Endothelial cell of umbilical vein (primary cell): ENCODE measurements around the gene FOXN1. TPM values are rescaled to one million over a fixed set of nuclear protein-coding genes. Genes with fewer than 3 reads are reported as not detected.

Experiments used
- BruUV-seq: library from RNA; stranded (reverse); fragments of 400-500 nt; replicated peaks from 2 replicates; lab custom pipeline; 2021; lab: Mats Ljungman, UMichigan
- CTCF ChIA-PET: fragments of 300-600, 350-600 bp; sonication (Branson Sonifier 250); formaldehyde crosslinking; loops from one replicate; lab custom pipeline; 2021; ENCODE audit warnings: antibody characterized with exemption, inconsistent platforms; lab: Charles Lee
- POLR2A ChIA-PET: fragments of 300-600, 350-600 bp; sonication (Branson Sonifier 250); formaldehyde crosslinking; loops from one replicate; lab custom pipeline; 2021; ENCODE audit warnings: antibody characterized with exemption, inconsistent platforms; lab: Charles Lee
- DNase-seq: peaks from one replicate; pipeline ENCODE4 v3.0.0-alpha.2; 2011; ENCODE audit warnings: low read depth, low spot score
- FAIRE-seq: peaks from 2 replicates; lab custom pipeline; 2011; peaks lifted over from hg19 to GRCh38; lab: Jason Lieb, UNC
- H2AFZ ChIP-seq: 2 replicates; pipeline ENCODE4 v1.6.0; 2012; ENCODE audit warnings: low read depth, low read length, control low read depth, inconsistent platforms
- H3K27ac ChIP-seq: 2 replicates; pipeline ENCODE4 v1.5.1; 2011; ENCODE audit warnings: low read depth, mild to moderate bottlenecking, control low read depth, low read length, moderate library complexity; ENCODE audit not compliant: insufficient read depth
- H3K27me3 ChIP-seq, 2 experiments: 2 replicates each; pipeline versions ENCODE4 v1.6.0 to v1.6.1; 2011; ENCODE audit warnings: low read length in 2 of 2, mixed read lengths in 1 of 2; ENCODE audit not compliant: control insufficient read depth in 2 of 2, insufficient read depth in 2 of 2
- H3K36me3 ChIP-seq, 2 experiments: 2 replicates in 1 of 2; 3 replicates in 1 of 2; pipeline ENCODE4 v1.5.1; 2011; ENCODE audit warnings: low read length in 2 of 2, mild to moderate bottlenecking in 1 of 2, moderate library complexity in 1 of 2; ENCODE audit not compliant: control insufficient read depth in 2 of 2, insufficient read depth in 2 of 2; ENCODE audit errors: extremely low read depth in 1 of 2
- H3K4me1 ChIP-seq: 3 replicates; pipeline ENCODE4 v1.5.1; 2011; ENCODE audit warnings: mild to moderate bottlenecking, low read length; ENCODE audit not compliant: control insufficient read depth, insufficient read depth; ENCODE audit errors: extremely low read depth
- H3K4me2 ChIP-seq: 2 replicates; pipeline ENCODE4 v1.6.1; 2011; ENCODE audit warnings: low read length, control low read depth, mixed read lengths; ENCODE audit not compliant: insufficient read depth
- H3K4me3 ChIP-seq, 3 experiments: fragments of 200-600 bp in 1 of 3; sonication (generic), shearing (Covaris generic) in 1 of 3; replicated peaks in 1 of 3; 2 replicates each; pipeline ENCODE4 v1.5.1; 2011 to 2016; ENCODE audit warnings: control low read depth in 3 of 3, low read length in 3 of 3, mild to moderate bottlenecking in 2 of 3, inconsistent platforms in 1 of 3, low read depth in 1 of 3, moderate library complexity in 1 of 3; ENCODE audit not compliant: insufficient read depth in 1 of 3
- H3K79me2 ChIP-seq: 2 replicates; pipeline ENCODE4 v1.6.0; 2012; ENCODE audit warnings: low read length, inconsistent platforms; ENCODE audit not compliant: control insufficient read depth, insufficient read depth
- H3K9ac ChIP-seq: replicated peaks from 2 replicates; pipeline ENCODE3; 2011; ENCODE audit warnings: low read length, control low read depth; ENCODE audit not compliant: insufficient read depth; ENCODE audit errors: extremely low read depth
- H3K9me1 ChIP-seq: replicated peaks from 3 replicates; pipeline ENCODE4 v1.6.0; 2011; ENCODE audit warnings: mild to moderate bottlenecking, low read length; ENCODE audit not compliant: control insufficient read depth, insufficient read depth; ENCODE audit errors: extremely low read depth
- H3K9me3 ChIP-seq: replicated peaks from 2 replicates; pipeline ENCODE4 v1.5.1; 2012; ENCODE audit warnings: low read length, inconsistent platforms; ENCODE audit not compliant: control insufficient read depth, insufficient read depth
- H4K20me1 ChIP-seq: replicated peaks from 2 replicates; pipeline ENCODE3; 2011; ENCODE audit warnings: mild to moderate bottlenecking, low read length; ENCODE audit not compliant: control insufficient read depth, insufficient read depth; ENCODE audit errors: extremely low read depth
- EZH2 ChIP-seq: IDR thresholded peaks from 2 replicates; pipeline ENCODE4 v1.6.1; 2012; ENCODE audit warnings: borderline replicate concordance, low read depth, mild to moderate bottlenecking, moderate library complexity, low read length, inconsistent platforms; ENCODE audit not compliant: severe bottlenecking
- FOS ChIP-seq: IDR thresholded peaks from 2 replicates; pipeline ENCODE4 v1.6.1; 2011; ENCODE audit warnings: mild to moderate bottlenecking, low read length, moderate library complexity, borderline replicate concordance; ENCODE audit not compliant: insufficient read depth
- GATA2 ChIP-seq: IDR thresholded peaks from 2 replicates; pipeline ENCODE4 v1.7.0; 2011; ENCODE audit warnings: low read depth, mild to moderate bottlenecking, moderate library complexity, mixed read lengths, low read length; ENCODE audit not compliant: insufficient read length, insufficient read depth
- JUN ChIP-seq: IDR thresholded peaks from 2 replicates; pipeline ENCODE4 v1.6.1; 2011; ENCODE audit warnings: borderline replicate concordance, low read depth; ENCODE audit not compliant: insufficient read length, insufficient read depth
- MYC ChIP-seq: IDR thresholded peaks from one replicate; pipeline ENCODE4 v1.6.1; 2011; ENCODE audit warnings: mild to moderate bottlenecking, low read depth, low read length
- POLR2A ChIP-seq: IDR thresholded peaks from 2 replicates; pipeline ENCODE4 v1.6.1; 2012; ENCODE audit warnings: low read depth, mild to moderate bottlenecking, control low read depth, low read length
- POLR2AphosphoS5 ChIP-seq: IDR thresholded peaks from 2 replicates; pipeline ENCODE4 v1.6.1; 2012; ENCODE audit warnings: low read depth, mild to moderate bottlenecking, control low read depth, low read length, moderate library complexity; ENCODE audit not compliant: insufficient read depth
- dilution Hi-C: fragments of 300-500 bp; cut with MboI; formaldehyde crosslinking; loops from one replicate; pipeline ENCODE4 v1.15.0; 2019; ENCODE audit warnings: low sequenced_read_pairs; ENCODE audit not compliant: extremely low pct_ligation_motif_present
- intact Hi-C: fragments of 100-400 bp; cut with micrococcal nuclease; formaldehyde crosslinking; loops from one replicate; pipeline ENCODE4 v1.10.0; 2022
- polyA plus RNA-seq, 4 experiments: library from polyadenylated mRNA; depleted of rRNA in 3 of 4; stranded (reverse) in 3 of 4; unstranded in 1 of 4; fragments of >200 nt; gene quantifications; 2 replicates each; pipeline versions ENCODE4 v1.2.1 to v1.2.3, GENCODE V29; 2011 to 2012; ENCODE audit warnings: missing spikeins in 1 of 4
- total RNA-seq: library from RNA; stranded (reverse); gene quantifications from 2 replicates; pipeline ENCODE4 v1.2.3, GENCODE V29; 2021
- TF ChIP-seq, protein P1 (sequence below), 2 donors: IDR thresholded peaks; 1 replicate in 1 of 2; 2 replicates in 1 of 2; pipeline ENCODE4 v1.5.1; 2011; ENCODE audit warnings: low read length in 2 of 2, mild to moderate bottlenecking in 2 of 2, moderate library complexity in 2 of 2, control low read depth in 1 of 2, inconsistent platforms in 1 of 2, low read depth in 1 of 2; ENCODE audit not compliant: insufficient read depth in 1 of 2; ENCODE audit errors: extremely low read depth in 1 of 2
- TF ChIP-seq, protein P2 (sequence below): IDR thresholded peaks from 2 replicates; pipeline ENCODE4 v1.6.1; 2011; ENCODE audit not compliant: insufficient read depth, insufficient read length

FOXN1 gene
- total and polyA plus RNA-seq, 2 donors (not counting 3 experiments of a cell fraction or from before 2014, with no cell fraction given): not detected

GRCh38 chr17:28466521-28467048 lies 39.6 kb upstream of the FOXN1 start:
- BruUV-seq: no TSS peak
- H2AFZ ChIP-seq: no peak overlapping the region
- H3K9ac ChIP-seq: no peak overlapping the region
- no peaks in the 10 kb centered on the region for H3K4me1 ChIP-seq
- no peaks in the 10 kb centered on the region for H3K36me3 ChIP-seq
- CTCF ChIA-PET: interaction anchor here (0.9 to 1.0 kb wide), 2 partner anchors 37 to 61 kb away, joined by 3 read pairs; no protein-coding TSS in a partner anchor
- H3K27me3 ChIP-seq: peaks cover 5 to 6% of the 10 kb centered on the region in 2 experiments
- H4K20me1 ChIP-seq: no peaks in the 10 kb centered on the region
- H3K9me1 ChIP-seq: no peaks in the 10 kb centered on the region
- DNase-seq (no peak), FAIRE-seq (no peak)
- no peak overlapping the region for H3K27ac ChIP-seq
- H3K79me2 ChIP-seq: no peaks in the 10 kb centered on the region
- intact Hi-C loops: no loop called here
- H3K4me2 ChIP-seq: no peak overlapping the region
- dilution Hi-C loops: no loop called here
- H3K4me3 ChIP-seq: no peak overlapping the region
- no peaks in the 10 kb centered on the region for H3K9me3 ChIP-seq
- TF ChIP-seq POLR2A (no peak), JUN (no peak), MYC (no peak), POLR2AphosphoS5 (no peak), EZH2 (no peak), GATA2 (no peak), FOS (no peak)
- TF ChIP-seq, protein P1, sequence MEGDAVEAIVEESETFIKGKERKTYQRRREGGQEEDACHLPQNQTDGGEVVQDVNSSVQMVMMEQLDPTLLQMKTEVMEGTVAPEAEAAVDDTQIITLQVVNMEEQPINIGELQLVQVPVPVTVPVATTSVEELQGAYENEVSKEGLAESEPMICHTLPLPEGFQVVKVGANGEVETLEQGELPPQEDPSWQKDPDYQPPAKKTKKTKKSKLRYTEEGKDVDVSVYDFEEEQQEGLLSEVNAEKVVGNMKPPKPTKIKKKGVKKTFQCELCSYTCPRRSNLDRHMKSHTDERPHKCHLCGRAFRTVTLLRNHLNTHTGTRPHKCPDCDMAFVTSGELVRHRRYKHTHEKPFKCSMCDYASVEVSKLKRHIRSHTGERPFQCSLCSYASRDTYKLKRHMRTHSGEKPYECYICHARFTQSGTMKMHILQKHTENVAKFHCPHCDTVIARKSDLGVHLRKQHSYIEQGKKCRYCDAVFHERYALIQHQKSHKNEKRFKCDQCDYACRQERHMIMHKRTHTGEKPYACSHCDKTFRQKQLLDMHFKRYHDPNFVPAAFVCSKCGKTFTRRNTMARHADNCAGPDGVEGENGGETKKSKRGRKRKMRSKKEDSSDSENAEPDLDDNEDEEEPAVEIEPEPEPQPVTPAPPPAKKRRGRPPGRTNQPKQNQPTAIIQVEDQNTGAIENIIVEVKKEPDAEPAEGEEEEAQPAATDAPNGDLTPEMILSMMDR (IDR thresholded peaks at IDR 0.05; ENCODE audit: extremely low read depth in 1 of 2, insufficient read depth in 1 of 2, low read depth in 1 of 2, low read length in 2 of 2): no peak
- TF ChIP-seq, protein P2, sequence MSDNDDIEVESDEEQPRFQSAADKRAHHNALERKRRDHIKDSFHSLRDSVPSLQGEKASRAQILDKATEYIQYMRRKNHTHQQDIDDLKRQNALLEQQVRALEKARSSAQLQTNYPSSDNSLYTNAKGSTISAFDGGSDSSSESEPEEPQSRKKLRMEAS: no peak
- POLR2A ChIA-PET: no interaction called here
